ENCODE results near the gene LRIT3.

Gene LRIT3

DNA sequence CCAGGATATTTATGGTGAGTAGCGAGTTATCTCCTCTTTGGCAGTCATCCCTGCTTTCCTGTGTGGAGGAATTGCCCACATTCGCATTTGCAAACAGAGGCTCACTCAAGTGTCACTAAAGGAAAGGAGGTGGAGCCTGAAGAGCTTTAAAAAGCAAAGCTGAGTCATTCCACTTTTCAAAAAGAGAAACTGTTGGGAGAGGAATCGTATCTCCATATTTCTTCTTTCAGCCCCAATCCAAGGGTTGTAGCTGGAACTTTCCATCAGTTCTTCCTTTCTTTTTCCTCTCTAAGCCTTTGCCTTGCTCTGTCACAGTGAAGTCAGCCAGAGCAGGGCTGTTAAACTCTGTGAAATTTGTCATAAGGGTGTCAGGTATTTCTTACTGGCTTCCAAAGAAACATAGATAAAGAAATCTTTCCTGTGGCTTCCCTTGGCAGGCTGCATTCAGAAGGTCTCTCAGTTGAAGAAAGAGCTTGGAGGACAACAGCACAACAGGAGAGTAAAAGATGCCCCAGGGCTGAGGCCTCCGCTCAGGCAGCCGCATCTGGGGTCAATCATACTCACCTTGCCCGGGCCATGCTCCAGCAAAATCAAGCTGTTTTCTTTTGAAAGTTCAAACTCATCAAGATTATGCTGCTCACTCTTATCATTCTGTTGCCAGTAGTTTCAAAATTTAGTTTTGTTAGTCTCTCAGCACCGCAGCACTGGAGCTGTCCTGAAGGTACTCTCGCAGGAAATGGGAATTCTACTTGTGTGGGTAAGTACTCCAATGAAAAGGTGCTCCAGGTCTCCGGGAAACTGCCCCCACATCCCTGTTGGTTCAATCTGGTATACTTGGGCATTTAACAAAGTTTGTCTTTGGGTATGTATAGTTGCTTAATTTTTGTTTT is 65.0 kb downstream of the LRIT3 start, which contains the start of gene EGF:
Gene EGF, plus strand, starts transcription at position 178 of the 890 bp plus-strand sequence. Its CDS starts 453 bp downstream, at position 631.
- DNase-seq: no peak

DNA sequence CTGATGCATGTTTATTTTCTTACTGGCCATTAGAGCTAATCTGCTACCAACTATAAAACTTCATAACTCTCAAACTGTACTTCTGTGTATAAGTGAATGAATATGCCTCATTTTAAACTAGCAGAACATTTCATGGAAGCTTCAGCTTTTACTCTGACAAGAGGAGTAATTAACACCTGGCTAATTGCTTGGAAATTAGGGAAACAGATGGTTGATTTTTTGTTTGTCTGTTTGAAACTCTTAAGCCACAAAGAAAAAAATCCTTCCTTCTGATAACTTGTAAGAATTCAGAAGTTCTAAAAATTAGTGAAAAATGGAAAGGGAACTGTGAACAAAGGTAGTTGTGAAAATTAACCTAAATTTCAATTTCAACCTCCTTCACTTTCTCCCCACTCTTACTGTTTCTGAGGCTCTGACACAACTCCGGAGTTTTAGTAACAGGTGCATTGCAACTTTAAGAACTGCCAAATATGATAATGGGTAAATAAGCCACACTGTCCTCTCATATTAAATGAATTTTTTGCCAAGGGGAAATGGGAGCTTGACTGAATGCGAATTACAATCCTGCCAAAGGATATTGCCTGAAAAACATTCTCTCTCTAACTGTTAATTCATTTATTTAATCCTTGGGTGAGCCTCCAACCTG is 65.8 kb downstream of the LRIT3 start:
- no peak for DNase-seq

DNA sequence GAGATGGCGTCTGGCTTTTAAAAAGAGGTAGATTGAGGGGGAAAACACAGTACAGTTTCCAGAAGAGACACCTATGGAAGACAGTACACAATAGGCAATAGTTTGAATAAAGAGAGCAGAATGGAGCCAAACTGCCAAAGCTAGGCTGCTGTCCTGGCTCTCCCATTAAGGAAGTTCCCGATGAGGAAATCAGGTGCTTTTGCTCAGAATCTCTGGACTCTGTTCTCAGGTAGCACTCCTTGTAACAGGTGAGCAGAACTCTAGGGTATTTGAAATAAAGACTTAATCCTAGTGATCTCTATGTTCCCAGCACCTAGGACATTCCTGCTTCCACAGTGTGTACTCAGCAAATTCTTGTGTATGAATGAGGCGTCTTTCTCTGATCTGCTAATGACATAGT is 66.4 kb downstream of the LRIT3 start:
- DNase-seq: no peak

DNA sequence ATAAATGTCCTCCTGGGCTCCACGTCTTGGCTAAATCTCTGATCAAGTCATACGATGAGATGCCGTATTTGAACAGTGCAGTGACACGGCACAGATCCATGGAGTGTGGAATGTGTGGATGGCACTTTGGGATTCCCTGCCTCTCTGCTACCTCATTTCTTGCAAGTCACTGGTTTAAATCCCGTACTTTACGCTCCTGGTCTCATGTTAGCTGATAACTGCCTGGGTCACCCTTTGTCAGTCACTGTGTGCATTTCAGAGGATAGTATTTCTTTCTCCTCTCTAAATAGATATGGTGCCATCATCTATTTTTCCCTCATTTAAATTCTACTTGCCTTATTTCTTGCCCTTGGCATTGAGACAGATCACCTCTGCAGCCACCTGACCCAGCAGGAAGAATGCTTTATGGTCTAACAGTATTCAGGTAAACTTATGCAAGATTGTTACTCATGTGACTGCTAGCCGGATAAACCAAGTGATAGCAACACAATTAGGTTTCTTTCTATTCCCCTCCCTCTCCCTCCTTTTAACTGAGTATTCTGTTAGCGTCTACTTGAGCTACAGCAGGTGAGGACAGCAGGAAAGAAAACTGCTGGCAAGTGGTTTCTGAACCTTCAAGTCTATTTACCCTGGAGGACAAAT is 67.6 kb downstream of the LRIT3 start:
- no peak for DNase-seq

DNA sequence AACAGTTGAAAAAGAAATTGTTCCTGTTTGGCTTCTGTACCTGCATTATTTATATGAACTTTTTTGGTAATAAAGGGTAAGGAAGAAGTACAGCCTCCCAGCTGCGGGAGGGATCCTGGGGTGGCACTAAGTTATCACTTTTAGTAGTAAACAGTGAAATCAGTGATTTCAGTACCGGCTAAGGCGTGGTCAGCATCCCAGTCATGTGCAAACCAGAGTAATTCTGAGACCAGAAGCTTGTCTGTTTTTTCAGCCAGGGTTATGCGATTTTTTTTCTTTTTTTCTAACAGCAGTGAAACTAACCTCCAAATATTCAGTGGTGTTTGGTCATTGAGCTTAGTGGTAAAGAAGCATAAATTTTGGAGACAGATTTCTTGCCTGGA is 68.1 kb downstream of the LRIT3 start:
- DNase-seq: no peak

DNA sequence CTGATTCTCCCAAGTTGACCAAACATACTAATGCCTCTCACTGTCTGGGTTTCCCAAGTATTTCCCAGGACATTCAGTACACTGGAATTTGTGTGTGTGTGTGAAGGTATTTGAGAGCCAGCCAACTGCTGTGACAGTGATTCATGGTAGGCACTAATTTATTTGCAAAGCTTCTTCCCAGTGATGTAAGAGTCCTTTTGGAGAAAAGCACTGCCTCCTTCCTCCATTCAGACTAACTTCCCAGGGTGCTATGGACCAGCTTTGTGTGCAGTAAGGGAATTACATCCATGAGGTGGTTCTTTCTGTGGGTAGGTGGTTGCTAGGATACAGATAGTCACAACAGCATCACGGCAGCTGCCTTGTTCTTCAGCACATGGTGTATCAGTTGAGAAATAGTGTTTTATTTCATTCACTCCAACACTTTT is 73.5 kb downstream of the LRIT3 start:
- DNase-seq: no peak

All from CD4-positive, alpha-beta T cell treated with Interleukin-21 for 1 hour (primary cell).